OCI-LY1 (cell line): ENCODE results near the gene CFL1.

ENCODE experiments used
- H2AFZ ChIP-seq: fragments of 200-600 bp; sonication (generic), shearing (Covaris generic); 2 replicates; pipeline ENCODE4 v1.6.0; 2014; ENCODE audit warnings: antibody characterized with exemption, mild to moderate bottlenecking, low read length
- H3F3A ChIP-seq: fragments of 200-600 bp; sonication (generic), shearing (Covaris generic); 2 replicates; pipeline ENCODE4 v1.6.0; 2014; ENCODE audit warnings: mild to moderate bottlenecking, antibody characterized with exemption, low read length, moderate library complexity; ENCODE audit not compliant: insufficient read depth
- H3K27ac ChIP-seq: fragments of 200-600 bp; sonication (generic); 2 replicates; pipeline ENCODE4 v1.5.1; 2014; ENCODE audit warnings: low read length, mixed run types, mild to moderate bottlenecking, low read depth; ENCODE audit not compliant: poor library complexity, severe bottlenecking
- H3K27me3 ChIP-seq: fragments of 200-600 bp; sonication (generic); 2 replicates; pipeline ENCODE4 v1.6.0; 2014; ENCODE audit warnings: antibody characterized with exemption, mild to moderate bottlenecking, low read length, moderate library complexity; ENCODE audit not compliant: insufficient read depth
- H3K36me3 ChIP-seq: fragments of 200-600 bp; sonication (generic); 2 replicates; pipeline ENCODE4 v1.6.1; 2014; ENCODE audit warnings: mild to moderate bottlenecking, antibody characterized with exemption, low read length, moderate library complexity, mixed read lengths; ENCODE audit not compliant: insufficient read depth
- H3K4me1 ChIP-seq: fragments of 200-600 bp; sonication (generic); 2 replicates; pipeline ENCODE4 v1.5.1; 2014; ENCODE audit warnings: mild to moderate bottlenecking, low read length, moderate library complexity; ENCODE audit not compliant: insufficient read depth, severe bottlenecking
- H3K4me2 ChIP-seq: fragments of 200-600 bp; sonication (generic), shearing (Covaris generic); 2 replicates; pipeline ENCODE4 v1.6.1; 2014; ENCODE audit warnings: low read length
- H3K4me3 ChIP-seq: fragments of 200-600 bp; sonication (generic); 2 replicates; pipeline ENCODE4 v1.5.1; 2014; ENCODE audit warnings: low read length, low read depth, mild to moderate bottlenecking, mixed read lengths; ENCODE audit not compliant: poor library complexity, severe bottlenecking
- H3K79me2 ChIP-seq: fragments of 200-600 bp; shearing (Covaris generic); 2 replicates; pipeline ENCODE4 v1.6.1; 2016; ENCODE audit warnings: mixed run types, low read length, mixed read lengths; ENCODE audit not compliant: insufficient read depth
- H3K9ac ChIP-seq: fragments of 200-600 bp; sonication (generic), shearing (Covaris generic); 2 replicates; pipeline ENCODE4 v1.6.1; 2014; ENCODE audit warnings: mild to moderate bottlenecking, low read length, mixed read lengths
- H3K9me2 ChIP-seq: fragments of 200-600 bp; sonication (generic), shearing (Covaris generic); 2 replicates; pipeline ENCODE4 v1.6.1; 2014; ENCODE audit warnings: low read depth, mild to moderate bottlenecking, low read length, mixed read lengths
- H3K9me3 ChIP-seq: fragments of 200-600 bp; shearing (Covaris generic); 2 replicates; pipeline ENCODE4 v1.6.1; 2014; ENCODE audit warnings: low read length, mixed read lengths
- H4K20me1 ChIP-seq: fragments of 200-600 bp; sonication (generic), shearing (Covaris generic); 2 replicates; pipeline ENCODE4 v1.6.0; 2016; ENCODE audit warnings: mild to moderate bottlenecking, low read length; ENCODE audit not compliant: insufficient read depth
- CTCF ChIP-seq: fragments of 200-600 bp; sonication (generic), shearing (Covaris generic); IDR thresholded peaks from 2 replicates; pipeline ENCODE4 v1.5.1; 2017; ENCODE audit warnings: mild to moderate bottlenecking, antibody characterized with exemption, low read length, moderate library complexity, mixed read lengths
- EZH2 ChIP-seq: fragments of 200-600 bp; sonication (generic), shearing (Covaris generic); IDR thresholded peaks from 2 replicates; pipeline ENCODE4 v1.8.0; 2017; ENCODE audit warnings: borderline replicate concordance, mixed run types, mild to moderate bottlenecking, antibody characterized with exemption, low read length, moderate library complexity, mixed read lengths

CFL1 gene

GRCh38 chr11:65879617-65880016, 21.6 kb upstream of the CFL1 start, which contains the start of gene CTSW:
Gene CTSW, plus strand, starts transcription at chr11:65879837. Its CDS starts 18 bp downstream, at chr11:65879855.
- no peaks in the 10 kb centered on the region for H3K79me2 ChIP-seq
- no peak for TF ChIP-seq CTCF
- no peak for TF ChIP-seq EZH2
- no peaks in the 10 kb centered on the region for H3K9me3 ChIP-seq
- peaks cover 25% of the 10 kb centered on the region for H3K36me3 ChIP-seq
- H3K27ac ChIP-seq = no peak within 1 kb of the TSS
- no peak within 1 kb of the TSS for H3K4me3 ChIP-seq
- no peaks in the 10 kb centered on the region for H3F3A ChIP-seq
- no peaks in the 10 kb centered on the region for H3K9me2 ChIP-seq
- H3K9ac ChIP-seq = no peak within 1 kb of the TSS
- no peaks in the 10 kb centered on the region for H3K27me3 ChIP-seq
- H3K4me2 ChIP-seq = no peak within 1 kb of the TSS
- no peaks in the 10 kb centered on the region for H3K4me1 ChIP-seq
- no peak within 1 kb of the TSS for H2AFZ ChIP-seq
- H4K20me1 ChIP-seq = no peaks in the 10 kb centered on the region

- Histone ChIP-seq H2AFZ (no peak overlapping the region), H3K9ac (peak overlapping the region; percentile 43; the same call in 1 of the 2 replicates), H3K4me1 (peaks cover 10% of the 10 kb centered on the region), H3K27ac (no peak overlapping the region), H4K20me1 (no peaks in the 10 kb centered on the region), H3K36me3 (no peaks in the 10 kb centered on the region), H3F3A (no peaks in the 10 kb centered on the region), H3K9me3 (no peaks in the 10 kb centered on the region), H3K4me2 (peak overlapping the region; percentile 71), H3K9me2 (no peaks in the 10 kb centered on the region), H3K27me3 (peaks cover 3% of the 10 kb centered on the region; the same call in 1 of the 2 replicates), H3K79me2 (no peaks in the 10 kb centered on the region), H3K4me3 (peak overlapping the region; percentile 59)
- TF ChIP-seq CTCF (no peak), EZH2 (no peak)
Measured at GRCh38 chr11:65873318-65874156, 15.6 kb upstream of the CFL1 start.

GRCh38 chr11:65872586-65873317, 14.8 kb upstream of the CFL1 start, which contains the start of gene EFEMP2:
Gene EFEMP2, minus strand, starts transcription at chr11:65872800. Its CDS starts 446 bp downstream, at chr11:65872354.
- TF ChIP-seq CTCF = no peak
- no peak for TF ChIP-seq EZH2
- Histone ChIP-seq H3K9me3 (no peaks in the 10 kb centered on the region), H3K9ac (peak within 1 kb of the TSS; percentile 43; the same call in 1 of the 2 replicates), H4K20me1 (no peaks in the 10 kb centered on the region), H3K36me3 (no peaks in the 10 kb centered on the region), H2AFZ (no peak within 1 kb of the TSS), H3K4me3 (peak within 1 kb of the TSS; percentile 59), H3K9me2 (no peaks in the 10 kb centered on the region), H3F3A (no peaks in the 10 kb centered on the region), H3K4me1 (peaks cover 10% of the 10 kb centered on the region), H3K27me3 (peaks cover 3% of the 10 kb centered on the region; the same call in 1 of the 2 replicates), H3K79me2 (no peaks in the 10 kb centered on the region), H3K4me2 (peak within 1 kb of the TSS; percentile 71), H3K27ac (no peak within 1 kb of the TSS)
